Measurements from ENCODE around the gene VPS29.
A peak's percentile ranks its signal among the peaks of the same experiment; 100 is the strongest.
"Not testable (repeated sequence)": the region's sequence is repeated elsewhere in the genome, so short reads cannot be mapped to it uniquely, and the experiment has no call there.

Gene VPS29

DNA sequence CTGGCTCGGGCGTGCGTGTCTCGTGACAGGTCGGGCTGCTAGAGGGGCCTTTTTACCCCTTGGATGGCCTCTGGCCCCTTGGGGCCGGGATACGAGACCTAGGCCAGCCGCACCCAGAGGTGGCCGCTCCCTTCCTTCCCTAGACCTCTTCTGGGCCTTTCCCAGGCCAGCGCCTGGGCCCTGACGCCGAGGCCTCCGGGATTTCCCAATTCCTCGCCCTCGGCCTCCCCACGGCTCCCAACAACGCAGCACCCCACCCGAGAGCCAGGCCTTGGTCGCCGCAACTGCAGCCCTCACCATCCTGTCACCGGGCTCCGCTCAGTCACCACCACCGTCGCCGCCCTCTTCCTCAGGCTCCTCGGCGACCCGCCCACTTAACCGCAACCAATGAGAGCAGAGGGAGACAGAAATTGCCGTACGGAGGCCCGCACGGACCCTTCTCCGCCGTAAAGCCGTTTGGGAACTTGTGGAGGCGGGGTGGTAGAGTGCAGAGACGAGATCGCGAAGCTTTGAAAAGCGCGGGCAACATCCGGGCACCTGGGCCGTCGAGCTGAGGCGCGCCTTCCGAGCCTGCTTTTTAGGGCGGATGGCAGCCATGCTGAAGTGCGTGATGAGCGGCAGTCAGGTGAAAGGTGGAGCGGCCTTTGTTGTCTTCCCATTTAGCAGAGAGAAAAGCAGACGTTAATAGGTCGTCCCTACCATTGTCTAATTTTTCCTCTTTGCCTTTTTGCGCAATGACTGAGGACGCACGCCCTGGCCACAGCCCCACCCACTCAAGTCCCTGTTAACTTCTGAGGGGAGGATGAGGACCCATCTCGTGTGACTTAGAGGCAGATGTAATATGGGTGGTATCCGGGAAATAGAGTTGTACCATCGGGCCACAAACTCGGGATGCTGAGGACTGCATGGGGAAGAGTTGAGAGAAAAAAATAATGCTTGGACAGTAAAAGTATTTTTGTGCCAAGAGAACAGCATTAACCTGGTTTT lies at the start of gene VPS29, which contains the start of gene RAD9B:
Gene VPS29, minus strand, starts transcription at position 360 of the 987 bp plus-strand sequence. Its CDS starts 60 bp downstream, at position 300.
Gene RAD9B, plus strand, starts transcription at position 580 of the 987 bp plus-strand sequence. Its CDS starts 7 bp downstream, at position 587.
- DNase-seq: peak; percentile 99

DNA sequence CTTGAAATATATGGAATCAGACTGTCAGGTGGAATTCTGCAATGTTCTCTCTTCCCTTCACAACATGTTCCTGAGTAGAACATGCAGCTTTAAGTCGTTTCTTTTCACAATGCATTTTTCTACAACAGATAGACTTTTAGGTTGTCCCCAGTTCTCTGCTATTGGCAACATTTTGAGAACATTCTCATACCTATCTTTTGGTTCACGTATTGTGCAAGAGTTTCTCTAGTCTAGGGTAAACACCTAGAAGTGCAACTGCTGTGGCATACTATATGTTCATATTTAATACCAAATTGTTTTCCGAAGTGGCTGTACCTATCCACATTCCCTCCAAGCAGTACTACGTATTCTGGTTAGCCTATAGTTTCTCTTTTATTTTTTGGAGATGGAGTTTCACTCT lies 49.1 kb upstream of the VPS29 start:
- no peak for DNase-seq

DNA sequence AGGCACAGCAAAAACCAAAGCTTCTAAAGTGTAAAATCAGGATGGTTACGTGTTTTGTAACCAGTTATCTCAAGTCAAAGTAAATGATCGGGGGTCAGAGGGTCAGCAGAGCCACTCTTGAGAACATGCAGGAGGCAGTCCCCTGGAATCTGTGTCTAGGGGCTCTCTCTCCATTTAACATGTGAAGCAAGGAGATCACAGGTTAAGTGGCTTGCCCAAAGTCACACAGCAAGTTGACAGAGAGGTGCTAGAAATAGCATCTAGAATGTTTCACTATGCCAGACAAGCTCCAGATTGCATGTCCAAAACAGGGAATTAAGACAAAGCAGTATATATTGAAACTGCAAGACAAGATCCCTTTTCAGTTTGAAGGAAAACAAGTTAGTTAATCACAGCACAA lies 47.8 kb upstream of the VPS29 start:
- DNase-seq: no peak

DNA sequence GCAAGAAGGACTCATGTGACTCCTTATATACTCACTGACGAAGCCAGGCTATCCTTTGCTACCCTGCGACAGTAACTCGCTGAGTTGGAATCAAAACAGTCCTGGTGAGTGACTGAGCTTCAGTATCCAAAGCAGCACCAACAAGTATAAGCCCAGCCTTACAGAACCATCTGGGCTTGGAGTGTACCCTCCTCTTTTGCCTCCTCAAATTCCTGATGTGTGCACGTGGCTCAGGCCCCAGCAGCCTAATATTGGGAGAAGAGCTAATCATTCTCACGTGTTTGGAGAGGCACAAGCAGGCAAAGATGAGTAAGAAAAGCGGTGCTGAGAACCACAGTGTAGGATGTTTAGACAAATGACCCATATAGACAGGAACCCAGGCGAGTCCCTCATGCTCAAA lies 46.8 kb upstream of the VPS29 start:
- DNase-seq: no peak

DNA sequence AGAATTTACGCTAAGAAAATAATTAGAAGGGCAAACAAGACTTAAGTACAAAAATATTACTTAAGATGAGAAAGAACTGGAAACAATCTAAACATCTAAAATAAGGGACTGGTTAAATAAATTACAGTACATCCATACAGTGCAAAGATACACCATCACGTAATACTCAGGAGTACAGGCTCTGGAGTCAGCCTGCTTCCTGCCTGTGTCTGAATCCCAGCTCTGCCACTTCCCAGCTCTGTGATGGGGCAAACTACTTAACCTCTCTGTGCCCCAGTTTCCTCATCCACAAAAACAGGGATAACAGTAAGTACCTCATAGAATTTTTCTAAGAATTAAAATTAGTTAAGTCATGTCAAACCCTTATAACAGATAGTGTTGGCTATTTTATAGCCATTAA lies 45.2 kb upstream of the VPS29 start:
- DNase-seq: no peak

DNA sequence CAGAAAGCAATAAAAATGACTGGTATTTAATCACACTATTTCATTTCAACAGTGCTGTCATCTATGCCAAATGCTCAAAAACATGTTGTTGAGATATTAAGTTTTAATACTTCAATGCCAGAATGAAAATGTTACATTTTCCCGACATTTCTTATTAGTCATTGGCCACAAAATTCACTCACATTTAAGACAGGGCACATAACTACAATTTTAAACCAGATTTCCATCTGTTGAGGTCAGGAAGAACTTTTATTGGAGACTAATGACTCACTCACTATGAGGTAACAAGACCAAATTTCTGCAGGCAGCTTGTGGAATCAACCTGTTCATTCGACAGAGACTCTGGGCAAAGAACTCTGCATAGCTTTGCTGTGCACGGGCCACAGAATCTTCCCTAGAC lies 44.4 kb upstream of the VPS29 start:
- no peak for DNase-seq

DNA sequence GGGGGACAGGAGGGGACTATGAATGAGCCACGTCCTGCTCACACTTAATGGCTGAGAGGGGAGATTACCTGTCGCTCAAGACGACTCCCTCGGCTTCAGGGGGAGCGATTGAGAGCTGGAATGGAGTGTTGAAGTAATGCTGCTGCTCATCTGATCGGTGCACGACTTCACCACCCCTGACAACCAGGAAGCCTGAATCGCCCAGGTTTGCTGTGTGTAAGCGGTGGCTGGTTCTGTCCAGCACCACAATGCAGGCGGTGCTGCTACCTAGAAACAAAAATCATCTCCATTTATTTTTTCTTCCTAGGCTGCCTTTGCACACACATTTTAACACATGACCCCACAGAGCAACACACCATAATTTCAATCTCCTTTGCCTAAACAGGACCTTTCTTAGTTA lies 43.9 kb upstream of the VPS29 start:
- no peak for DNase-seq

DNA sequence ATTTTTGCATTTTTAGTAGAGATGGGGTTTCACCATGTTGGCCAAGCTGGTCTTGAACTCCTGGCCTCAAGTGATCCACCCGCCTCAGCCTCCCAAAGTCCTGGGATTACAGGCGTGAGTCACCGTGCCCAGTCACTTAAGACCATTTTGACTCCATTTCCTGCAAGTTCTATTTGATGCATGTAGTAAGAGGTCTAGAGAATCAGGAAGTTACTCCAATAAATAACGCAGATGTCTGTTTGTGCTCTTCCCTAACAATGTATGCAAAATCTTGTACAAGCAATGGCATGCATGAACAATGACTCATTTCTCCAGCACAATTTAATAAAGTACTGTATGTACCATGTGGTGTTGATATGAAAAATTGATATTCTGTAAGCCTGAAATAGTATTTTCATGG lies 43.3 kb upstream of the VPS29 start:
- not testable (repeated sequence) for DNase-seq

DNA sequence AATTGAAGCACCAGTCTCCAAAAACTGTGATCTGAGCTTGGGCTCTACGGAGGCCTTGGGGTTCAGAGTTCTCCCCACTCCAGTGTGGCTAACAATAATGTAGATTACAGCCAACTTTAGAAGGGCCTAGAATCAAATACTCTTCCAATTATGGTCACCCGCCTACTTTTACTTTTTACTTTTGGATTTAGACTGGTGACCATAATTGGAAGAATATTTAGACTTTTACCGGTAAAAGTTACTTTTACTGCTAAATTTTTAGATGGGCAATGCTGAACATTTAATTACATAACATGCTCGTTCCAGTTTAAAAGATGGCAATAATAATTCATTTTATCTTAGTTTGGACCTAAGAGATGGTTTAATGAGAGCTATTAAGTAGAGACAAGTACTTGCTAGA lies 42.1 kb upstream of the VPS29 start:
- no peak for DNase-seq

DNA sequence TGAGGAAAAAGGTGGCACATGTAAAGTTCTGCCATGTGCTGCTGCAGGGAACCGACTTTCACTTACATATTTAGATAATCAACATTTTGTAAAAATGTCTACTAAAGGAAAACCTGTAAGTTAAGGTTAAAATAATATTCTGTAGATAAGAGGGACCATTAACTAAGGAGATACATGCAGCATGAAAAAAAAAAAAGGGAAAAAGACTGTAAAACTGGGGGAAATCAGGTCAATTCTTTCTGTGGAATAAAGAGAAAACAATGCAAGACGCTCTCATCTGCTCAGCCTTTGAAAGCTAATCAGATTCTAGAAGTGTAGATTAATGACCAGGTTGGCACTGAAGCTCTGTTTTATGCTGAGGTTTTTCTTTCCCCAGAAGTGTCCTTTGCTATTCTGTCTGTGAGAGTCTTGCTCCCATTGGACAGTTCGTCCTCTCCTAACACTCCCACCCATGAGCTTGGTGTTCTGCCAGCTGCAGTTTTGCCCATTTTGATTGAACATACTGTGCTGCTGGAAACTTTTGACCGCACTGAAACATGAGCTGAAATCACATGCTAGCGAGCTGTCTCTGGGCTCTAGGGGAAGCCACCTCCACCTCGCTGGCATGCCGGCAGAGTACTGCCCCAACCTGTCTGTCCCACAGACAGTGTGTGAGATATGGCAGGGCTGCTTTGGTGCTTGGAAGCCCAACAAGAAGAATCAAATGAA lies 41.5 kb upstream of the VPS29 start:
- peak; percentile 33 for DNase-seq

DNA sequence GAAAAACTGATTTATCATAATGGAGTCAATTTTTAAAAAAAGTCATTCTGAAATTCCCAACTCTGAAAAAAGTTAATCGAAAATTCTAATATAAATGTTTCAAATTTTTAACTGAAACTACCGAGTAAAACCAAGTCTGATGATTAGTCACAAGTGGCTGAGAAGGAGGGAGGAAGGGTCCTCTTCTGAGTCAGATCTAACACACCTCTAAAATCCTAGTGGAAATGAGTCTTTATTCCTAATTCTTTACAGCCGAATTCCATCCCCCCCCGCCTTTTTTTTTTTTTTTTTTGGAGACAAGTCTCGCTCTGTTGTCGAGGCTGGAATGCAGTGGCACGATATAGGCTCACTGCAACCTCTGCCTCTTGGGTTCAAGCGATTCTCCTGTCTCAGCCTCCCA lies 38.1 kb upstream of the VPS29 start:
- no peak for DNase-seq

DNA sequence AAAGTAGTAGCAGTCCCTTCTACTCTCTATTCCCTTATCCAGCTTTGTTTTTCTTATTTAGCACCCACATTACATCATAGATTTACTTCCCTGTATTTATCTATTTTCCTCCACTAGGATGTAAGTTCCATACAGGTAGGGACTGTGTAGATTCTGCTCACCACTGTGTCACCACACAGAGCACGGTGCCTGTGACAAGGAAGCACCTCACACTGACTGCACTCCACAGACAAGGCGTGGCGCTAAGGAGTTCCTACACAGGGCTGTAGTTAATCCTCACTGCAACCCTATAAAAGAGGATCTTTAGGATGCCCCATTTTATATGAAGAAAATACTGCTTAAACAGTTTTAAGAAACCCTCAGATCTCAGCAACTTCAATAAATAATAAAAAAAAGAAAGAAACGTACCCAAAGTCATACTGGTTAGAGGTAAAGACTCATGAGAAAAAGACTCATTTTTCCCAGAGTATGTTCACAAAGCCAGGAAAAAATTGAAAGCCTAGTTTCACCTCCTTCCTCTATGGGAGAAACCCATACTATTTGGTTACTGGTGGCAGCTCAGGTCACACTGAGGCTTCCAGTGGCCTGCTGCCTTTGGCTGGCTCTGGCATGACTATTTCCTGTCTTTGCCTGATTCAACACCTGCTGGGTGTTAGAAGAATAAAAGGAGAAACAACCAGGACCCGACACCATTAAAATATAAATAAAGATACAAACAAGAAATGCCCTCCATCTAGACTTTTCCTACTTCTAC lies 37.1 kb upstream of the VPS29 start:
- no peak for DNase-seq

DNA sequence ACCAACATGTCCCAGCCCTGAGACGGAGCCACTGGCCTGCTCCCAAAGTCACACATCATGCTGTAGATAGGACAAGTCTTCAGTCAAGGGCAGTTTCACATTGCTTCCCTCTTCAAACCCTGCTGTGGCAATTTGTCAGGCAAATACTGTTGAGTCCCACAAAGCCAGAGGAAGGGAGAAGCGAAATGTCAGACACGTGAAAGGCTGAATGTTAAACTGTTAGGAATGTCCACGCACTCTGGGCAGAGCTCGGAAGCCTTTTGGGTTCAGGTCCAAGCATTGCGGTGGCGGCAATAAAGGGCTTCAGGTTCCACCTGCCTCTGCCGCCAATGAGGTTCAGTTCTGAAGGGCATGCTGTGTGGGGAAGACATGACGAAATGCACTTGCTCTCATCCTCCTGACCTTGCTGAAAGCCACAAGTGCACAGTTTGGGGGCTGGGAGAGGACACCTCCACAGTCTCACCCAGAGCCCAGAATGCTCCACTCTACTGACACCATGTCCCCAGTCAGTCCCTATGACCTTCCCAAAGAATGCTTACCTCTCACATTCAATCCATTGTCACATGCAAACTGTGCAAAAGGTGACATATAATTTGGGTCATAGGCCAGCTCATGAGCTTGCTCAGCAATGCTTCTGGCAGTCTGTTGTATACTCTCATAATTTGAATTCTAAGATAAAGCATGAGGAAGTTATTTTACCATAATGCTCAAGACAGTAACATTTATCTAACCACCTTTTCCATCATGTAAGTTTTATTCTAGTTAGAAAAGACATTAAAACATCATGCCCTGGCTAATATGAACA lies 35.9 kb upstream of the VPS29 start:
- no peak for DNase-seq

DNA sequence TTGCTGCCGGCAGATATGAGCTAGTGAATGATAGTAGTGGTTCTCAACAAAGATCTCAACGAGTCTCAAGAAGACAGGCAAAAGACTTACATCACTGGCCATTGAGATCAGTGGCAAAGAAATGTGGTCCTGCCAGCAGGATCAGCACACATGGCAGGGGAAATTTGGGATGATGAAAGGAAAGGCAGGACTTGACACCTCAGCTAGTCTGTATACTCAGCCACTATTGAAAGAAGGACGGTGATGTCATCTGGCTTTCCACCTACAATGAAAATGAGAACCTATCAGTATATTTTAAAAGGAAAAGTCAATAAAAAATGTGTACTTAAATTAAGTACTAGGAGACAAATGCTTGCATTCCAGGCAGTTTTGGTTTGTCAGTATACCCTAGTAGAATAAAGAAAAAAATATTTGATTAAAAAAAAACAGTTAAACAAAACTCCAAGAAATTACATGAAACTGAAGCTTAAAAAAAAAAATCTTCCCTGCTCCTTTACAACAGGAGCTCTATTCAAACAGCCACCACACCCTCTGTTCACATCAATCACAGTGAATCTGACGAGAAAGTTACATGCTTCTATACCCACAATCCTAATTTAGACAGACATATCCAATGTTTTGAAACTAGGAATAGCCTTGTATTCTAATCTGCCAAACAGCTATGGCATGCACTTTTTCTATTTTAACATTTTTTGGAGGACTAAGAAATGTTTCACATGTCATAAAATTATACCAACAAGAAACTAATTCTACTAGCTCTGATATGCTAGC lies 35.1 kb upstream of the VPS29 start:
- peak; percentile 28 for DNase-seq

DNA sequence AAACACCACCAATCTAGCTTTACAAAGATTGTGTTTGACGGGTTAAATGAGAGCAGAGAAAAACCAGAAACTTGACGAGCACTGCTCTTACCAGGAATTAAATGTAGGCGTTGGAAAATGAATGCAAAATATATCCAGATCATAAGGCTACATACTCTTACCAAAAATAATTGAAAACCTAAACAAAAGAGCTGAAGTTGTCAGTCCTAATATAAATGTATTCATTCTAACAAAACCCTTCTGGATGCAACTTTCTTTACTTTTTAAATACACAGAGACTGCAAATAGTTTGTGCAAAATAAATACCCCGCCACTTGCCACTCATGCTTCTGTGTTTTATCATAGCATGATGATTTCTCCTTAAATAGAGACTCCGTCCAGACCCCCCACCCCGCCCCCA lies 32.9 kb upstream of the VPS29 start:
- no peak for DNase-seq

DNA sequence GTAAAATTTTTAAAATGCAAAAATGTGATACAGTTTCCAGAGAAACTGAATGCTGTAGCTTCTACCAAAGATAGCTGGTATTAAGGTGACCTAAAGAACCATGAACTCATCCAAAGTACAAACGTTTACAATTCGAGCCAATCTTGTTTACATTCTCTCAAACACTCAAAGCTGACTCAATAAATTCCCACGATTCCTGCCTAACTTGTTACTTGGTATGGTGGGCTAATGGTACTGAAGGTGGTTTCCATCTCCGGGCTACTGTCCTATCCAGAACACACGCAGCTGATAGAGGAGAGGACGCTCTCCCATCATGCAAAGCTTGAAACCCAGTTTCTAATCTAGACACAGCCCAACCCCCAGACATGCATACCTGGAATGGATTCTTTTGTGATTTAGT lies 31.7 kb upstream of the VPS29 start:
- no peak for DNase-seq

DNA sequence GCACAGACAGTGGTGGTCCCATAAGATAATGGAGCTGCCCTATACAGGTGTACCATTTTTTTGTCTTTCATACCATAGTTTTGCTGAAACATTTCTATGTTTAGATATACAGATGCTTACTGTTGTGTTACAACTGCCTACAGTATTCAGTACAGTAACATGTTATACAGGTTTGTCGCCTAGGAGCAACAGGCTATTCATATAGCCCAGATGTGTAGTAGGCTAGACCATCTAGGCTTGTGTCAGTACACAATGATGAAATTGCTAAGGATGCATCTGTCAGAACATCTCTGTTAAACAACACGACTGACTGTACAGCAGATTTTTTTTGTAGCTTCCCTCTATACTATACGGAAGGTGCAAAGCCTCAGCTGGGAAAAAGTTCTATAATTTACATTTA lies 30.7 kb upstream of the VPS29 start:
- no peak for DNase-seq

DNA sequence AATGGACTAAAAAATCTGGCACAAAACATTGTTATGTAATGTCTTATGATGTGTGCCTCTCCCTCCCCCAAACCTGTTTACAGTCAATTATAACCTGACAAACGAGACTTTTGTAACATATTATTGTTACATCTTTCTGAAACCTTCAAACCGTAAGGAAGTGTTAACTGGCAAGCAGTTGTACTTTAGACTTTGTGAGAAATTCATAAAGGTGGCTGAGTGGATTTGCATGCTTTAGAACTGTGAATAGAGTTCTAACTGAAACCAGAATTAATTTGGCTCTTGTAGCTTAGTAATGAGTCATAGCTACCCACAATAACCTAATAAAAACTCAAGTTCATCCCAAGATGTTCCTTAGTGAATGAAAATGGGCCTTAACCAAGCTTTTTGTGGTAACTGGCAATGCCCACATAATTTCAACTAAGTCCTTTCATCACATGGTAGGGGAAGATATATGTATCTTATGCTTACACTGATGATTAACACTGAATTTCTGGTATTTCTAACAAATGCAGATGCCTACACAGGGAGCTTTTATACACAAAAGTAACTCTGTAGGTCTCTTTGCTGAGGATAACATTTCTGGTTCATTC lies 29.9 kb upstream of the VPS29 start:
- no peak for DNase-seq

DNA sequence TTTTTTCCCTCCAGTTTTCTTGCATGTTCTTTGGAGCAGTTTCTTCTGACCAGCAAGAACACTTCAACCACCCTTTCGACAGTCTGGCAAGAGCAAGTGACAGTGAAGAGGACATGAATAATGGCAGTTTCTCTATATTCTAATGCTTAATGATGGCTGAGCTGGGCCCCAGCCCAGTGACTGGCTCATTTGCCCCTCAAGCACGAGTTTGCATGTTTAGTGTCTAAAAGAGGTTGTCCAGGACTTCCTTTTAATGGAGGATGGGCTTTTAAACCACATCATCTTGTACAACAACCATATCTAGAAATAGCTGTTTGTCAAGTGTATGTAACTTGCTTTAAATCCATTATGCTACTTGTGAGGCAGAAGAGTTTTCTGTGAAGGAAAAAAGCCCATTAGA lies 28.6 kb upstream of the VPS29 start:
- DNase-seq: no peak

DNA sequence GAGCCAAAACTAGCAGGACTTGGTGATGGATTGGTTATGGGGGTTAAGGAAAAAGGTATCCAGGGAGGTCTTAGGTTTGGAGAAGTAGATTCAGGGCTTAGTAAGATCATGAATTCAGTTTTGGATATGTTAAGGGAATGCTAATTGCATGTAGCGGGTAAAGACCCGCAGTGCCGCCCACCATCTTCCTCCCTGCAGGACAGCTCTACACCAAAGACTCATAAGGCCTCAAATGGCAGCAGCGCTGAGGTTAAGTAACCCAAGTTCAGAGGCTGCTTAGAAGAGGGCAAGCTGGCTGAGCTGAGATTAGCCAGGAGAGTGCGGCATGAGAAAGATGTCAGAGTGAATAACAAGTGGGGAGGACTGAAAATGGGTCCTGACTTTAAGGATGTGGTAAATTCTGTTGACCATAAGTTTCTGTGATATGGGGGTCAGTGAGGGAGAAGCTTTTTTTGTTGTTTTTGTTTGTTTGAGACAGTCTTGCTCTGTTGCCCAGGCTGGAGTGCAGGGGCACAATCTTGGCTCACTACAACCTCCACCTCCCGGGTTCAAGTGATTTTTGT lies 26.4 kb upstream of the VPS29 start:
- DNase-seq: no peak
